ENCODE measurements around the gene ATP7A.
"Not testable (repeated sequence)": the region's sequence is repeated elsewhere in the genome, so short reads cannot be mapped to it uniquely, and the experiment has no call there.

ATP7A gene

GRCh38 chrX:78029663-78030062, 119.2 kb downstream of the ATP7A start:
- no peak for DNase-seq (ENCODE audit: low read depth in 3 of 3, low spot score in 1 of 3)

GRCh38 chrX:78035061-78035460, 124.6 kb downstream of the ATP7A start:
- no peak for DNase-seq (ENCODE audit: low read depth in 3 of 3, low spot score in 1 of 3)

- no peak for DNase-seq (ENCODE audit: low read depth in 3 of 3, low spot score in 1 of 3)
Observed at GRCh38 chrX:78037881-78038280, 127.4 kb downstream of the ATP7A start.

DNA sequence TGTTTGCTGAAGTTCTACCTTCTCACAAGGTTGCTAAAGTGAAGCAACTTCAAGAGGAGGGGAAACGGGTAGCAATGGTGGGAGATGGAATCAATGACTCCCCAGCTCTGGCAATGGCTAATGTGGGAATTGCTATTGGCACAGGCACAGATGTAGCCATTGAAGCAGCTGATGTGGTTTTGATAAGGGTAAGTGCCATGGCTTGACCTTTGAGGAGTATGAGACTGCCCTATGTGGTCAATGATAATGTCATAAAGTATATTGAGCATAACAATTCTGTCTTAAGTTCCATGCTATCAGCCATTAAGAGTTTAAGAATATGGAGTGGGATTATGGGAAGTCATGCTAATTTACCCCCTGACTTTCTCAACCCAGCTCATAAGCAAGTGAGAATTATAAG, 132.1 kb downstream of the ATP7A start:
- DNase-seq (ENCODE audit: low read depth in 3 of 3, low spot score in 1 of 3), result no peak

DNA sequence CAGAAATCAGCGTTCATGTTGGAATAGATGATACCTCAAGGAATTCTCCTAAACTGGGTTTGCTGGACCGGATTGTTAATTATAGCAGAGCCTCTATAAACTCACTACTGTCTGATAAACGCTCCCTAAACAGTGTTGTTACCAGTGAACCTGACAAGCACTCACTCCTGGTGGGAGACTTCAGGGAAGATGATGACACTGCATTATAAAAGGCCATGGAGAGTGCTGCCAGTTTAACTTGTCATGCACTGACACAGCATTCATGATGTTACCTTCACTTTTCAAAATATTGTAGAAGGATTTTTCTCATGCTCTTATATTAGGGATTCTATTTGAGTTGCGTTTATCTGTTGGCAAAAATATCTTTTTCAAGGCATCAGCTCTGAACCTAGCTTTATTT, 135.9 kb downstream of the ATP7A start:
- DNase-seq (ENCODE audit: low read depth in 3 of 3, low spot score in 1 of 3), result no peak

DNA sequence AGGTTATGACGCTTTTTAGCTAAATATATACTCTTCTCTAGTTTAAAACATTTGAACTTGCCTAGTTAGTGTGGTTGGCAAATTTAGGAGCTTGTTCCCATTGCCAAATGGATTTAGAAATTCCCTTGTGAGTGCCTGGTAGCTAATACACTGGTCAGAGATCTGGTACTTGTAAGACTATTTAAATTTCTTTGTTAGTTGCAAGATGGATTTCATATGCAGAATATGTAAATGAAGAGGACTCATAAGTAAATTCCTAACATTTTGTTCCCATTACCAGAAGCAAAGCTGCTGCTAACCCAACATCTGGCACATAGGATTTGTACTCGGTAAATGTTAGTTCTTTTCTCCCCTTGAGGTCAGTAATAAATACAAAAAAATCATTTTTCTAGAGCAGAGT, 137.6 kb downstream of the ATP7A start:
- DNase-seq (ENCODE audit: low read depth in 3 of 3, low spot score in 1 of 3), result no peak

GRCh38 chrX:78063687-78064086, 153.2 kb downstream of the ATP7A start:
- no peak for DNase-seq (ENCODE audit: low read depth in 3 of 3, low spot score in 1 of 3)

DNA sequence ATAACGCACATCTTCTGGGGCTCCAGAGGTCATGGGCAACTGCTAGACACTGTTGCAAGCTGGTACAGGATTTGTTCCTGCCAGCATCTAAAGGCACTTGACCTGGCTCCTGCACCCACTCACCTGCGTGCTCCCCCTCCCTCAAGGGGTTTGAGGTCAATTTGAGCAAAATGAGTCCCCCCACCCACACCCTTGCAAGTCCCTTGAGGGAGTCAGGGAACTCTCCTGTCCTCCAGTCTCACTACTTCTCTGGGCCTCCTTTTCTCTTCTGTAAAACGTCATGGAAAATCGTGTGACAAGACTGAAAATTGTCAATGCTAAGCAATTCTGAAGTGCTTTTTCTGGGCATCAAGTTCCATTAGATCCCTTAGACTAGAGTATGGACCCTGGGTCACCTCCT, 153.7 kb downstream of the ATP7A start:
- no peak for DNase-seq (ENCODE audit: low read depth in 3 of 3, low spot score in 1 of 3)

- DNase-seq (ENCODE audit: low read depth in 3 of 3, low spot score in 1 of 3), result not testable (repeated sequence)
Observed at GRCh38 chrX:78064698-78065601, 154.5 kb downstream of the ATP7A start.

GRCh38 chrX:78066110-78066509, 155.6 kb downstream of the ATP7A start:
- DNase-seq (ENCODE audit: low read depth in 3 of 3, low spot score in 1 of 3), result no peak

- DNase-seq (ENCODE audit: low read depth in 3 of 3, low spot score in 1 of 3), result no peak
Observed at GRCh38 chrX:78071331-78071730, 160.8 kb downstream of the ATP7A start.

GRCh38 chrX:78073147-78074077, 162.9 kb downstream of the ATP7A start:
- not testable (repeated sequence) for DNase-seq (ENCODE audit: low read depth in 3 of 3, low spot score in 1 of 3)

- DNase-seq (ENCODE audit: low read depth in 3 of 3, low spot score in 1 of 3), result no peak
Observed at GRCh38 chrX:78074088-78074487, 163.6 kb downstream of the ATP7A start.

DNA sequence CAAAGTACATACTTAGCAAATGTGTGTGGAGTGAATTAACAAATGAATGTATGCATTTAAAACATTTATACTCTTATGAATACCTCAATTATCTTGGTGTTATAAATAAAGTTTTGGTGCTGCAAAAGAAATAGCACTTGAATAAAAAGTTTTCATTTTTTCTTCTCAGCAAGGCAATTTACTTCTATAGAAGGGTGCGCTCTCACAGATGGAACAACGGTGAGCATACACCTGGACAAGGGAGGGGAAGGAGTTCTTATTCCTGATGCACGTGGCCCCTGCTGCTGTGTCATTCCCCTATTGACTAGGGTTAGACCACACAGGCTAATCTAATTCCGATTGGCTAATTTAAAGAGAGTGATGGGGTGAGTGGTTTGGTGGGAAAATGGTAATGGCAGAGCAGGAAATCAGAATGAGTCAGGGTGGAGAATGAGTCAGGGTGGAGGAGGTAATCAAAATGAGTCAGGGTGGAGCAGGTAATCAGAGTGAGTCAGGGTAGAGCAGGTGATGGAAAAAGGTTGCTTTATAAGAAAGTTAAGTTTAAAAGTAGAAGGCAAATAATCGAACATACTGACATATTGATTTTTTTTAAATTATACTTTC, 165.4 kb downstream of the ATP7A start:
- no peak for DNase-seq (ENCODE audit: low read depth in 3 of 3, low spot score in 1 of 3)

- not testable (repeated sequence) for DNase-seq (ENCODE audit: low read depth in 3 of 3, low spot score in 1 of 3)
Observed at GRCh38 chrX:78081413-78081812, 170.9 kb downstream of the ATP7A start.

- no peak for DNase-seq (ENCODE audit: low read depth in 3 of 3, low spot score in 1 of 3)
Observed at GRCh38 chrX:78092296-78092695, 181.8 kb downstream of the ATP7A start.

- DNase-seq (ENCODE audit: low read depth in 3 of 3, low spot score in 1 of 3), result no peak
Observed at GRCh38 chrX:78098108-78098507, 187.6 kb downstream of the ATP7A start.

Data from stimulated activated CD4-positive, alpha-beta T cell treated with anti-CD3 and anti-CD28 coated beads, TNF-alpha, amount 100 ng/mL, for 1 hour (primary cell).